Kidney (tissue), 14 donors: Measurements from ENCODE around the gene GULP1. TPM values are rescaled to one million over a fixed set of nuclear protein-coding genes. Genes with fewer than 3 reads are reported as not detected.

Source experiments
- DNase-seq, 5 donors: peaks; one replicate each; pipeline ENCODE4 v3.0.0-alpha.2; 2013 to 2020
- FAIRE-seq: peaks from 2 replicates; lab custom pipeline; 2012; peaks lifted over from hg19 to GRCh38; lab: Jason Lieb, UNC
- H3K27ac ChIP-seq, 2 donors: one replicate each; pipeline ENCODE4 v1.7.0; 2013; ENCODE audit warnings: low read depth in 2 of 2, low read length in 2 of 2, inconsistent platforms in 1 of 2
- H3K27me3 ChIP-seq: one replicate; pipeline ENCODE4 v1.7.1; 2013; ENCODE audit warnings: low read length, inconsistent platforms; ENCODE audit not compliant: control insufficient read depth, insufficient read depth
- H3K36me3 ChIP-seq, 3 donors: one replicate each; pipeline versions ENCODE4 v1.7.0 to v1.7.1; 2013; ENCODE audit warnings: low read length in 3 of 3, control low read depth in 1 of 3, inconsistent platforms in 1 of 3; ENCODE audit not compliant: insufficient read depth in 3 of 3, control insufficient read depth in 2 of 3
- H3K4me1 ChIP-seq, 3 donors: one replicate each; pipeline versions ENCODE4 v1.7.0 to v1.7.1; 2013; ENCODE audit warnings: low read length in 3 of 3, inconsistent platforms in 1 of 3, low read depth in 1 of 3; ENCODE audit not compliant: control insufficient read depth in 2 of 3, insufficient read depth in 2 of 3
- H3K4me3 ChIP-seq, 3 donors: one replicate each; pipeline versions ENCODE4 v1.7.0 to v1.8.1; 2013; ENCODE audit warnings: low read length in 3 of 3, control low read depth in 1 of 3, inconsistent platforms in 1 of 3
- H3K9ac ChIP-seq, 3 donors: one replicate each; pipeline versions ENCODE4 v1.7.0 to v1.7.1; 2013; ENCODE audit warnings: low read length in 3 of 3, control low read depth in 1 of 3, inconsistent platforms in 1 of 3
- H3K9me3 ChIP-seq, 3 donors: one replicate each; pipeline versions ENCODE4 v1.7.0 to v1.7.1; 2013; ENCODE audit warnings: low read length in 3 of 3, control low read depth in 1 of 3, inconsistent platforms in 1 of 3; ENCODE audit not compliant: control insufficient read depth in 2 of 3, insufficient read depth in 1 of 3
- intact Hi-C: fragments of 100-400 bp; cut with DNase I; formaldehyde crosslinking; loops from one replicate; pipeline ENCODE4 v1.11.1; 2022
- polyA plus RNA-seq: library from polyadenylated mRNA; stranded (reverse); fragments of 350-450 nt; fragmentation: Illumina TruSeq; extraction: RNeasy Lipid Tissue Mini Kit (QIAGEN cat#74804); gene quantifications from one replicate; pipeline ENCODE4 v1.2.3, GENCODE V29; 2014; ENCODE audit warnings: low read depth, low replicate concordance; ENCODE audit not compliant: insufficient read depth
- total RNA-seq: library from RNA; stranded (reverse); fragmentation: NEBNext Ultra II Directional; extraction: Animal tissue kit (Norgen Biotek cat#: 25700); gene quantifications from one replicate; pipeline ENCODE4 v1.2.1, GENCODE V29; 2021
- TF ChIP-seq, protein P1 (sequence below): IDR thresholded peaks from 3 replicates; pipeline ENCODE4 v1.5.1; 2012; ENCODE audit warnings: mild to moderate bottlenecking, moderate library complexity, borderline replicate concordance; ENCODE audit not compliant: insufficient read depth; ENCODE audit errors: extremely low read depth
- donor health status: control.
- donor health status: control.
- donor health status: control.
- donor health status: control.
- donor health status: control.
- donor health status: DM: yes; HTN: yes; CAD: no.
- donor health status: Normal renal cell carcinoma (clear cell type).

Gene GULP1
- total and polyA plus RNA-seq, 2 donors from 2014 or later, result 12.2 to 34.4 TPM

DNA sequence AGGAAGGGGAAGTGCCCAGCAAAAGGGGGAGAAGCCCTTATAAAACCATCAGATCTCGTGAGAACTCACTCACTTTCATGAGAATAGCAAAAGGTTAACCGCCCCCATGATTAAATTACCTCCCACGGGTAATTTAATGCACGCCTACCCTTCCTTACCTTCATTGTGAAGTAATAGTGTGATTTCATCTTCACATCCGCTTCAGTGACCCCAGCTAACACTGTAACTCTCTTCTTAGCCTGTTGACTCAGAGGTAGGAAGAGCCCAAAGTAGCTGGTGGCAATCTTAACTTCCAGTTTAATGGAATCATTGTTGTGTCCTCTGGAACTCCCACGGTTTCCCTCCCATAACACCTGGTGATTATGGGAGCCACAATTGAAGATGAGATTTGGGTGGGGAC is 120.5 kb downstream of the GULP1 start:
- H3K4me1 ChIP-seq, result peaks cover 0 to 3% (median 0%) of the 10 kb centered on the region in 3 donors
- DNase-seq, result no peak
- no peaks in the 10 kb centered on the region for H3K36me3 ChIP-seq
- no peak overlapping the region for H3K9ac ChIP-seq
- intact Hi-C loops, result no loop called here
- H3K27ac ChIP-seq, result no peak overlapping the region
- no peak overlapping the region for H3K4me3 ChIP-seq
- H3K27me3 ChIP-seq, result no peaks in the 10 kb centered on the region
- no peak for FAIRE-seq
- TF ChIP-seq, protein P1, sequence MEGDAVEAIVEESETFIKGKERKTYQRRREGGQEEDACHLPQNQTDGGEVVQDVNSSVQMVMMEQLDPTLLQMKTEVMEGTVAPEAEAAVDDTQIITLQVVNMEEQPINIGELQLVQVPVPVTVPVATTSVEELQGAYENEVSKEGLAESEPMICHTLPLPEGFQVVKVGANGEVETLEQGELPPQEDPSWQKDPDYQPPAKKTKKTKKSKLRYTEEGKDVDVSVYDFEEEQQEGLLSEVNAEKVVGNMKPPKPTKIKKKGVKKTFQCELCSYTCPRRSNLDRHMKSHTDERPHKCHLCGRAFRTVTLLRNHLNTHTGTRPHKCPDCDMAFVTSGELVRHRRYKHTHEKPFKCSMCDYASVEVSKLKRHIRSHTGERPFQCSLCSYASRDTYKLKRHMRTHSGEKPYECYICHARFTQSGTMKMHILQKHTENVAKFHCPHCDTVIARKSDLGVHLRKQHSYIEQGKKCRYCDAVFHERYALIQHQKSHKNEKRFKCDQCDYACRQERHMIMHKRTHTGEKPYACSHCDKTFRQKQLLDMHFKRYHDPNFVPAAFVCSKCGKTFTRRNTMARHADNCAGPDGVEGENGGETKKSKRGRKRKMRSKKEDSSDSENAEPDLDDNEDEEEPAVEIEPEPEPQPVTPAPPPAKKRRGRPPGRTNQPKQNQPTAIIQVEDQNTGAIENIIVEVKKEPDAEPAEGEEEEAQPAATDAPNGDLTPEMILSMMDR, result no peak
- no peaks in the 10 kb centered on the region for H3K9me3 ChIP-seq

- TF ChIP-seq, protein P1, result no peak
- no peak overlapping the region for H3K4me3 ChIP-seq
- peak; percentile 6 for FAIRE-seq
Observed at GRCh38 chr2:188414411-188414810, 122.7 kb downstream of the GULP1 start.

DNA sequence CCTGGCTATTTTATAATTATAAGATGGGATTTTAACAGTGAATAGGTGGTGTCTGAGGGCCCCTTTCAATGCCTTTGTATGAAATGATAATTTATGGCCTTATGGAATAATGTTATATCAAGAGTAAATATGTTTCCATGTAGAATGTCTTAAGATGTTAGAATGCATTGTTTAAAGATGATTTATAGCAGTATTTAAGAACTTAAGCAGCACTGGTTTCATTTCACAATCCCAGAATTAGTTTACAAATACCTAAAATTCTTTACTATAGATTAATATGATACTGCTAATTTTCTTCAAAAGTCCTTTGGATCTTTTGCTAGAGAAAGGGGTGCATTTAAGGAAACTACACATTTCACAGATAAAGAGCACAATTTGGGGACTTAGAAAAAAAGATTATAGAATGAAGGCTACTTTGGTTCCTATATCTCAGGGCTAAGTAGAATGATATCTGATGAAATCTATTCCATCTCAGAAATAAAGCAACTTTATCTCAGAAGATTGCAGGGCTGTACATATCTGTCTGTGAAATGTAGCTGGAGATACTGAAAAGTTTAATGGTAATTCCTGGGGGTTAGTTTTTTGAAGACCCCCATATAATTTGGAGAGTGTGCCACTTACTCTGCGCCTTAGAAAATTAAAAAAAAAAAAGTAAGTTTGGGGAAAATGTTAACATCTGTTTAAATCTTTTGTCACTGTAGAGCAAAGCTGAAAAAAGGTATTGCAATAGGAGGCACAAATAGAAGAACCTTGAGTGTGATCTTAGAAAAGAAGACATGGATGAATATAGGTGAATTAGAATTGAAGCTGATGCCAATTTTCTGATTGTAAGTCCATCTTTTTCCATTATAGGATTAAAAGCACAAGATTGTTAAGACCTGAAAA is 123.4 kb downstream of the GULP1 start:
- H3K9ac ChIP-seq, result no peak overlapping the region

More at GRCh38 chr2:188414411-188414810, 122.7 kb downstream of the GULP1 start:
- Histone ChIP-seq H3K36me3 (no peaks in the 10 kb centered on the region), H3K9me3 (no peaks in the 10 kb centered on the region), H3K9ac (no peak overlapping the region), H3K4me1 (peaks cover 0 to 3% (median 0%) of the 10 kb centered on the region in 3 donors), H3K27ac (no peak overlapping the region), H3K27me3 (no peaks in the 10 kb centered on the region)
- DNase-seq, result peak in 2 of 5 donors; percentile 54
- intact Hi-C loops, result no loop called here

More for the DNA sequence above, 123.4 kb downstream of the GULP1 start:
- H3K27ac ChIP-seq, result no peak overlapping the region
- intact Hi-C loops, result no loop called here
- H3K4me3 ChIP-seq, result no peak overlapping the region
- H3K9me3 ChIP-seq, result no peaks in the 10 kb centered on the region
- H3K36me3 ChIP-seq, result no peaks in the 10 kb centered on the region
- no peak for DNase-seq
- FAIRE-seq, result no peak
- TF ChIP-seq, protein P1, result no peak
- no peaks in the 10 kb centered on the region for H3K27me3 ChIP-seq
- peaks cover 0 to 3% (median 0%) of the 10 kb centered on the region in 3 donors for H3K4me1 ChIP-seq
